A204.1 (cell line): ENCODE results near the gene OR10H5.
"Not testable (repeated sequence)": the region's sequence is repeated elsewhere in the genome, so short reads cannot be mapped to it uniquely, and the experiment has no call there.

Experiments used
- FAIRE-seq: peaks from 2 replicates; lab custom pipeline; 2012; peaks lifted over from hg19 to GRCh38; lab: Jason Lieb, UNC

OR10H5 gene

GRCh38 chr19:15812060-15812722 is 24.7 kb downstream of the OR10H5 start:
- FAIRE-seq = no peak

GRCh38 chr19:15813916-15814315 is 26.5 kb downstream of the OR10H5 start:
- no peak for FAIRE-seq

GRCh38 chr19:15815306-15815705 is 27.8 kb downstream of the OR10H5 start, which contains the start of gene OR10H1:
Gene OR10H1, minus strand, starts transcription at chr19:15815664. Its CDS starts 7,627 bp downstream, at chr19:15808037.
- FAIRE-seq = no peak

- FAIRE-seq = no peak
Measured at GRCh38 chr19:15820646-15821045, 33.2 kb downstream of the OR10H5 start.

GRCh38 chr19:15825753-15826152 is 38.3 kb downstream of the OR10H5 start:
- FAIRE-seq = no peak

- FAIRE-seq = no peak
Measured at GRCh38 chr19:15828121-15828610, 40.7 kb downstream of the OR10H5 start.

GRCh38 chr19:15828611-15829305 is 41.3 kb downstream of the OR10H5 start:
- FAIRE-seq = not testable (repeated sequence)

GRCh38 chr19:15829306-15829698 is 41.8 kb downstream of the OR10H5 start:
- no peak for FAIRE-seq

- FAIRE-seq = no peak
Measured at GRCh38 chr19:15829786-15830185, 42.3 kb downstream of the OR10H5 start.

- FAIRE-seq = no peak
Measured at GRCh38 chr19:15831626-15832025, 44.2 kb downstream of the OR10H5 start.

- FAIRE-seq = not testable (repeated sequence)
Measured at GRCh38 chr19:15834232-15834631, 46.8 kb downstream of the OR10H5 start.

- not testable (repeated sequence) for FAIRE-seq
Measured at GRCh38 chr19:15835565-15836329, 48.3 kb downstream of the OR10H5 start.

GRCh38 chr19:15836330-15837220 is 49.1 kb downstream of the OR10H5 start:
- FAIRE-seq = peak; percentile 98

- FAIRE-seq = no peak
Measured at GRCh38 chr19:15837221-15837731, 49.8 kb downstream of the OR10H5 start.

- no peak for FAIRE-seq
Measured at GRCh38 chr19:15838351-15838750, 50.9 kb downstream of the OR10H5 start.

GRCh38 chr19:15839888-15840287 is 52.4 kb downstream of the OR10H5 start:
- not testable (repeated sequence) for FAIRE-seq

GRCh38 chr19:15840833-15841232 is 53.4 kb downstream of the OR10H5 start:
- no peak for FAIRE-seq

GRCh38 chr19:15841875-15842569 is 54.6 kb downstream of the OR10H5 start:
- no peak for FAIRE-seq

- FAIRE-seq = no peak
Measured at GRCh38 chr19:15843203-15843893, 55.9 kb downstream of the OR10H5 start.

GRCh38 chr19:15843894-15844222 is 56.4 kb downstream of the OR10H5 start:
- FAIRE-seq = not testable (repeated sequence)
